GM12878 (cell line): Measurements from ENCODE around the gene DOHH. TPM values are rescaled to one million over a fixed set of nuclear protein-coding genes. Genes with fewer than 3 reads are reported as not detected.

Experiments
- ATAC-seq: fragments of 200-7000 bp; cut with Tn5 transposase; 3 replicates; pipeline ENCODE4 v1.9.1; 2020; ENCODE audit warnings: mild to moderate bottlenecking, moderate library complexity
- BruUV-seq: library from RNA; stranded (reverse); fragments of 400-500 nt; replicated peaks from 2 replicates; lab custom pipeline; 2021; lab: Mats Ljungman, UMichigan
- CTCF ChIA-PET: fragments of 300-600 bp; sonication (Branson Sonifier 250); formaldehyde crosslinking; extraction: SDS; loops from one replicate; lab custom pipeline; 2021; ENCODE audit warnings: inconsistent platforms; lab: Yijun Ruan, JAX
- POLR2A ChIA-PET: fragments of 350-600 bp; formaldehyde crosslinking; extraction: SDS; loops from one replicate; lab custom pipeline; 2021; ENCODE audit warnings: inconsistent platforms; lab: Charles Lee
- RAD21 ChIA-PET: fragments of 300-600 bp; sonication (Branson Sonifier 250); formaldehyde crosslinking; loops from one replicate; lab custom pipeline; 2023; ENCODE audit warnings: antibody characterized with exemption; ENCODE audit not compliant: unreplicated experiment; lab: Charles Lee
- SMC1A ChIA-PET: fragments of 300-600 bp; sonication (Branson Sonifier 250); formaldehyde crosslinking; loops from one replicate; lab custom pipeline; 2023; ENCODE audit not compliant: unreplicated experiment, uncharacterized antibody; lab: Charles Lee
- DNase-seq: peaks from one replicate; pipeline ENCODE4 v3.0.0-alpha.2; 2011; ENCODE audit warnings: low read depth, low spot score
- FAIRE-seq: peaks from 3 replicates; lab custom pipeline; 2011; peaks lifted over from hg19 to GRCh38; lab: Jason Lieb, UNC
- H2AFZ ChIP-seq: 2 replicates; pipeline ENCODE4 v1.6.0; 2011; ENCODE audit warnings: low read depth, low read length, control low read depth; ENCODE audit not compliant: control insufficient read depth
- H3K27ac ChIP-seq: 2 replicates; pipeline ENCODE4 v1.5.1; 2011; ENCODE audit warnings: control low read depth; ENCODE audit not compliant: control insufficient read depth, insufficient read depth
- H3K27me3 ChIP-seq, 2 experiments: replicated peaks in 1 of 2; 2 replicates each; pipeline versions ENCODE4 v1.6.0 to v1.6.1; 2011; ENCODE audit warnings: low read length in 1 of 2; ENCODE audit not compliant: control insufficient read depth in 2 of 2, insufficient read depth in 2 of 2
- H3K36me3 ChIP-seq, 2 experiments: 2 replicates each; pipeline ENCODE4 v1.5.1; 2011; ENCODE audit warnings: low read length in 1 of 2; ENCODE audit not compliant: control insufficient read depth in 2 of 2, insufficient read depth in 2 of 2
- H3K4me1 ChIP-seq: 2 replicates; pipeline ENCODE4 v1.6.1; 2011; ENCODE audit warnings: mild to moderate bottlenecking, low read length, moderate library complexity, mixed read lengths; ENCODE audit not compliant: control insufficient read depth, insufficient read depth
- H3K4me2 ChIP-seq: 2 replicates; pipeline ENCODE4 v1.6.0; 2011; ENCODE audit warnings: control low read depth; ENCODE audit not compliant: control insufficient read depth, insufficient read depth
- H3K4me3 ChIP-seq: fragments of 200-600 bp; sonication (generic); 2 replicates; pipeline ENCODE4 v1.5.1; 2016
- H3K79me2 ChIP-seq: 2 replicates; pipeline ENCODE4 v1.6.0; 2011; ENCODE audit warnings: low read length; ENCODE audit not compliant: control insufficient read depth, insufficient read depth
- H3K9ac ChIP-seq: 2 replicates; pipeline ENCODE4 v1.8.0; 2011; ENCODE audit warnings: low read length, control low read depth, mixed read lengths; ENCODE audit not compliant: control insufficient read depth, insufficient read depth
- H3K9me3 ChIP-seq: replicated peaks from 3 replicates; pipeline ENCODE4 v1.5.1; 2011; ENCODE audit warnings: mild to moderate bottlenecking, low read length; ENCODE audit not compliant: control insufficient read depth, insufficient read depth
- H4K20me1 ChIP-seq: 2 replicates; pipeline ENCODE4 v1.6.0; 2011; ENCODE audit not compliant: control insufficient read depth, insufficient read depth
- ATF7 ChIP-seq: fragments of 450-650 bp; IDR thresholded peaks from 2 replicates; pipeline ENCODE4 v1.6.1; 2016; ENCODE audit warnings: low read depth, mild to moderate bottlenecking
- CBX5 ChIP-seq: sonication (generic); IDR thresholded peaks from 2 replicates; pipeline ENCODE4 v1.6.1; 2016; ENCODE audit warnings: low read depth, moderate library complexity, mild to moderate bottlenecking, inconsistent platforms
- HSF1 ChIP-seq: fragments of 150-350 bp; IDR thresholded peaks from 2 replicates; pipeline ENCODE4 v1.6.1; 2014; ENCODE audit warnings: mild to moderate bottlenecking, low read depth, low read length
- JUND ChIP-seq: IDR thresholded peaks from 2 replicates; pipeline ENCODE4 v1.6.1; 2012; ENCODE audit warnings: low read depth, mild to moderate bottlenecking, low read length, improper control_type of control experiment, moderate library complexity
- NR2F1 ChIP-seq: fragments of 450-650 bp; conservative IDR thresholded peaks from 2 replicates; pipeline ENCODE4 v1.6.1; 2017; ENCODE audit warnings: mild to moderate bottlenecking
- POLR2A ChIP-seq: IDR thresholded peaks from 2 replicates; pipeline ENCODE4 v1.6.1; 2011; ENCODE audit warnings: low read depth, mild to moderate bottlenecking, low read length
- RBBP5 ChIP-seq: fragments of 200-600 bp; sonication (generic); conservative IDR thresholded peaks from 2 replicates; pipeline ENCODE4 v1.6.1; 2016
- SIN3A ChIP-seq: IDR thresholded peaks from 2 replicates; pipeline ENCODE4 v1.6.1; 2012; ENCODE audit warnings: low read depth, low read length, improper control_type of control experiment
- SUPT20H ChIP-seq: IDR thresholded peaks from 2 replicates; pipeline ENCODE4 v1.6.1; 2011; ENCODE audit warnings: low read depth, mild to moderate bottlenecking, low read length, moderate library complexity, borderline replicate concordance; ENCODE audit not compliant: control insufficient read depth
- YY1 ChIP-seq: IDR thresholded peaks from 2 replicates; pipeline ENCODE4 v1.6.1; 2011; ENCODE audit warnings: low read depth, mild to moderate bottlenecking, low read length
- WGBS: methylation state at CpG from one replicate; pipeline ENCODE4 v1.1.6; 2016; ENCODE audit warnings: low lambda C conversion rate; ENCODE audit not compliant: insufficient replicate concordance, insufficient coverage; ENCODE audit errors: missing lambda C conversion rate; 5-methylcytosine and 5-hydroxymethylcytosine counted together
- in situ Hi-C: fragments of 300-500 bp; cut with MboI; formaldehyde crosslinking; loops from 9 replicates; pipeline ENCODE4 v1.14.3; 2018; ENCODE audit warnings: mixed read lengths
- intact Hi-C: fragments of 100-400 bp; cut with micrococcal nuclease; formaldehyde crosslinking; loops from one replicate; pipeline ENCODE4 v1.14.2; 2022; ENCODE audit not compliant: unreplicated experiment
- polyA plus RNA-seq, 11 experiments: library from polyadenylated mRNA; depleted of rRNA in 4 of 11; unstranded in 6 of 11; stranded (reverse) in 5 of 11; fragments of >200 nt; fragmentation: Nextera tagmentation in 4 of 11; fragmentation: Illumina TruSeq in 1 of 11; extraction: Ambion mirVana in 4 of 11; extraction: Trizol in 1 of 11; gene quantifications; 1 replicate in 1 of 11; 2 replicates in 10 of 11; pipeline versions ENCODE4 v1.2.1 to v1.2.3, GENCODE V29; 2011 to 2016; ENCODE audit warnings: inconsistent platforms in 2 of 11, missing spikeins in 2 of 11, low read depth in 1 of 11
- total RNA-seq, 4 experiments: library from RNA; depleted of rRNA in 3 of 4; stranded (reverse); fragments of >200 nt in 3 of 4; fragmentation: Illumina TruSeq in 1 of 4; extraction: Trizol in 1 of 4; gene quantifications; 2 replicates each; pipeline versions ENCODE4 v1.2.1 to v1.2.3, GENCODE V29; 2013 to 2021

The DOHH gene
- total and polyA plus RNA-seq, 10 of the 15 experiments (the other 5 are each of a cell fraction or from before 2014, with no cell fraction given) = 0.11 to 28.6 (median 11.7) TPM

GRCh38 chr19:3535563-3535965 is 35.1 kb upstream of the DOHH start:
- Histone ChIP-seq H3K27me3 (no peaks in the 10 kb centered on the region), H3K4me1 (no peaks in the 10 kb centered on the region), H3K4me2 (no peak overlapping the region), H3K4me3 (no peak overlapping the region), H2AFZ (no peak overlapping the region), H3K9ac (no peak overlapping the region), H4K20me1 (no peaks in the 10 kb centered on the region), H3K27ac (no peak overlapping the region), H3K36me3 (peaks cover 9 to 27% of the 10 kb centered on the region in 2 experiments), H3K79me2 (no peaks in the 10 kb centered on the region), H3K9me3 (no peaks in the 10 kb centered on the region)
- POLR2A ChIA-PET = no interaction called here
- TF ChIP-seq POLR2A = peak; percentile 7; the same call in 1 of the 2 replicates
- TF ChIP-seq ATF7 = no peak
- no peak for TF ChIP-seq NR2F1
- no peak for TF ChIP-seq SIN3A
- no peak for TF ChIP-seq SUPT20H
- no peak for TF ChIP-seq JUND
- TF ChIP-seq CBX5 = no peak
- TF ChIP-seq RBBP5 = no peak
- ATAC-seq = no peak
- CTCF ChIA-PET = no interaction called here
- FAIRE-seq = no peak
- SMC1A ChIA-PET = no interaction called here
- 99% methylated on average over 9 of the region's 14 CpGs for WGBS
- intact Hi-C loops (no loop called here), in situ Hi-C loops (no loop called here)
- BruUV-seq = no TSS peak
- DNase-seq = no peak
- RAD21 ChIA-PET = no interaction called here

DNA sequence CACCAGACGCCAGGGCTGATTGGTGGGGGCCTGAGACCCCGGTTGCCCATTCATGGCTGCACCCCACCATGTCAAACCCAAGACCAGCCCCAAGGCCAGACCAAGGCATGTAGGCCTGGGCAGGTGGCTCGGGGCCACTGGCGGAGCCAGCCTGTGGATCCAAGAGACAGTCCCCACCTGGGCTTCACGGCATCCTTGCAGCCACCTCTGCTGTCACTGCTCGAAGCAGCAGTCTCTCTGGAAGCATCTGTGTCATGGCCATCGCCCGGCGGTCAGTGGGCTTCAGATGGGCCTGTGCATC is 34.7 kb upstream of the DOHH start:
- WGBS = over 99% methylated on average over 9 of the region's 9 CpGs
- Histone ChIP-seq H3K4me2 (no peak overlapping the region), H4K20me1 (no peaks in the 10 kb centered on the region), H3K4me3 (no peak overlapping the region), H3K36me3 (peaks cover 9 to 27% of the 10 kb centered on the region in 2 experiments), H3K4me1 (no peaks in the 10 kb centered on the region), H3K79me2 (no peaks in the 10 kb centered on the region), H3K27me3 (no peaks in the 10 kb centered on the region), H2AFZ (no peak overlapping the region), H3K9me3 (no peaks in the 10 kb centered on the region), H3K27ac (no peak overlapping the region), H3K9ac (no peak overlapping the region)
- CTCF ChIA-PET = no interaction called here
- in situ Hi-C loops = no loop called here
- DNase-seq (no peak), ATAC-seq (no peak), FAIRE-seq (no peak)
- intact Hi-C loops = no loop called here
- RAD21 ChIA-PET = no interaction called here
- no TSS peak for BruUV-seq
- SMC1A ChIA-PET = no interaction called here
- POLR2A ChIA-PET = no interaction called here
- peak; percentile 21; the same call in 1 of the 2 replicates for TF ChIP-seq POLR2A
- no peak for TF ChIP-seq HSF1
- no peak for TF ChIP-seq YY1
